Peyer's patch (tissue), 4 donors: ENCODE measurements around the gene GALNT4.

ENCODE experiments used
- CTCF ChIP-seq, 6 experiments: fragments of 450-650 bp in 4 of 6; fragments of 200-600 bp in 2 of 6; sonication (generic) in 1 of 6; IDR thresholded peaks; one replicate each; pipeline ENCODE4 v1.5.1; 2017 to 2019; ENCODE audit warnings: antibody characterized with exemption in 6 of 6, mild to moderate bottlenecking in 3 of 6, moderate library complexity in 1 of 6
- POLR2A ChIP-seq, 2 donors: fragments of 450-650 bp; IDR thresholded peaks; one replicate each; pipeline ENCODE4 v1.5.1; 2017; ENCODE audit warnings: antibody characterized with exemption in 2 of 2, mild to moderate bottlenecking in 2 of 2, moderate library complexity in 2 of 2

GRCh38 chr12:89484470-89484869 is 40.1 kb downstream of the GALNT4 start:
- no peak for TF ChIP-seq CTCF (IDR thresholded peaks at IDR 0.05)
- no peak for TF ChIP-seq POLR2A (IDR thresholded peaks at IDR 0.05)
